Measurements from ENCODE around the gene SH3D19. TPM values are rescaled to one million over a fixed set of nuclear protein-coding genes. Genes with fewer than 3 reads are reported as not detected.

Gene SH3D19
- total RNA-seq, 1 donor from 2014 or later = 32.4 TPM

DNA sequence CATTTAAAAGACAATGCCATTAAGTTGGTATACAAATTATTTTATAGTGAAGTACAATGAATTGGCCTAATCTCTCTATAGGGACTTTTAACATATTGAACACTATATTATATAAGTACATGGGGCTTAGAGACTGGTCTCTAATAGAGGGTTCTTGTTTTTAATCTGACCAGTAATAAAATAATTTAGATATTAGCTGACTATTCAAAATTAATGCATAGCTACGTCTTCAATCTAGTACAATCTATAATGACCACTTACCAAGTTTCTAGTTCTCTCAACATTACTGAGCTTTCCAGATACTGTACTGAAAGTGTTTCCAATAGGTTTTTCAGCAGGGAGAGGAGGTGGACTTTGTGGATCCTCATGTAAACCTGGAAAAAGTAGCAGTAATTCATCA, 166.4 kb downstream of the SH3D19 start:
- Mint-ChIP-seq H3K36me3 (ENCODE audit: unreplicated experiment) (peaks cover 31% of the 10 kb centered on the region), H3K27ac (ENCODE audit: unreplicated experiment) (no peak overlapping the region), H3K27me3 (ENCODE audit: unreplicated experiment) (no peaks in the 10 kb centered on the region), H3K9me3 (ENCODE audit: unreplicated experiment) (peaks cover 4% of the 10 kb centered on the region), H3K4me1 (ENCODE audit: unreplicated experiment) (peaks cover 6% of the 10 kb centered on the region), H3K4me3 (ENCODE audit: unreplicated experiment) (no peak overlapping the region)
- no peak for DNase-seq (ENCODE audit: extremely low spot score, unreplicated experiment)
- TF ChIP-seq, protein P1, sequence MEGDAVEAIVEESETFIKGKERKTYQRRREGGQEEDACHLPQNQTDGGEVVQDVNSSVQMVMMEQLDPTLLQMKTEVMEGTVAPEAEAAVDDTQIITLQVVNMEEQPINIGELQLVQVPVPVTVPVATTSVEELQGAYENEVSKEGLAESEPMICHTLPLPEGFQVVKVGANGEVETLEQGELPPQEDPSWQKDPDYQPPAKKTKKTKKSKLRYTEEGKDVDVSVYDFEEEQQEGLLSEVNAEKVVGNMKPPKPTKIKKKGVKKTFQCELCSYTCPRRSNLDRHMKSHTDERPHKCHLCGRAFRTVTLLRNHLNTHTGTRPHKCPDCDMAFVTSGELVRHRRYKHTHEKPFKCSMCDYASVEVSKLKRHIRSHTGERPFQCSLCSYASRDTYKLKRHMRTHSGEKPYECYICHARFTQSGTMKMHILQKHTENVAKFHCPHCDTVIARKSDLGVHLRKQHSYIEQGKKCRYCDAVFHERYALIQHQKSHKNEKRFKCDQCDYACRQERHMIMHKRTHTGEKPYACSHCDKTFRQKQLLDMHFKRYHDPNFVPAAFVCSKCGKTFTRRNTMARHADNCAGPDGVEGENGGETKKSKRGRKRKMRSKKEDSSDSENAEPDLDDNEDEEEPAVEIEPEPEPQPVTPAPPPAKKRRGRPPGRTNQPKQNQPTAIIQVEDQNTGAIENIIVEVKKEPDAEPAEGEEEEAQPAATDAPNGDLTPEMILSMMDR (IDR thresholded peaks at IDR 0.05) = no peak

DNA sequence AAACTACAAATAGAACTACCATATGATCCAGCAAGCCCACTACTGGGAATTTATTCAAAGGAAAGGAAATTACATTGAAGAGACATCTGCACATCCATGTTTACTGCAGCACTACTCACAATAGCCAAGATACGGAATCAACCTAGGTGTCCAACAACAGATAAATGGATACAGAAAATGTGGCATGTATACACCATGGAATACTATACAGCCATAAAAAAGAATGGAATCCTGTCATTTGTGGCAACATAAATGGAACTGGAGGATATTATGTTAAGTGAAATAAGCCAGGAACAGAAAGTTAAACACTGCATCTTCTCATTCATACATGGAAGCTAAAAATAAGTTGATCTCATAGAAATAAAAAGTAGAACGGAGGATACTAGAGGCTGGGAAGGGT, 167.9 kb downstream of the SH3D19 start:
- H3K4me1 Mint-ChIP-seq (ENCODE audit: unreplicated experiment) = peaks cover 4% of the 10 kb centered on the region
- H3K27ac Mint-ChIP-seq (ENCODE audit: unreplicated experiment) = no peak overlapping the region
- peaks cover 4% of the 10 kb centered on the region for H3K9me3 Mint-ChIP-seq (ENCODE audit: unreplicated experiment)
- no peak overlapping the region for H3K4me3 Mint-ChIP-seq (ENCODE audit: unreplicated experiment)
- peaks cover 30% of the 10 kb centered on the region for H3K36me3 Mint-ChIP-seq (ENCODE audit: unreplicated experiment)
- TF ChIP-seq, protein P1 (IDR thresholded peaks at IDR 0.05) = no peak
- H3K27me3 Mint-ChIP-seq (ENCODE audit: unreplicated experiment) = no peaks in the 10 kb centered on the region
- no peak for DNase-seq (ENCODE audit: extremely low spot score, unreplicated experiment)

DNA sequence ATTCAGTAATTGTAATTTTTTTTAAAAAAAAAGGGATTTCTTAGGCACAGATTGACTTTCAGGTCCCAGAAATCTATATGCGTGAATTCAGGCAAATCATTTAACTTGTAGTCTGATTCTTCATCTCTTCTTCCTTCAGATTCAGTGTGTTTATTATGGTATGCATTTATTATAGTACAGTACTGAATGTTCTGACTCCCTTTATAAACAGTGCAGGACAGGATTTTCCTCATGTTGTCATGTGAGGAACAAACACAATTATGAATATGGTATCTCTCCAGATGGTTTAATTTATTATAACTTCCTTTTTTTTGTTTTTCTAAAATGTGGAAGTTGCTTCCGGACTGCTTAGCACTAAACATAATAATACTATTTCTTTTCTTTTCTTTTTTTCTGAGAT, 171.8 kb downstream of the SH3D19 start:
- H3K27ac Mint-ChIP-seq (ENCODE audit: unreplicated experiment) = no peak overlapping the region
- H3K36me3 Mint-ChIP-seq (ENCODE audit: unreplicated experiment) = peaks cover 22% of the 10 kb centered on the region
- H3K4me3 Mint-ChIP-seq (ENCODE audit: unreplicated experiment) = no peak overlapping the region
- no peak for DNase-seq (ENCODE audit: extremely low spot score, unreplicated experiment)
- H3K27me3 Mint-ChIP-seq (ENCODE audit: unreplicated experiment) = no peaks in the 10 kb centered on the region
- TF ChIP-seq, protein P1 (IDR thresholded peaks at IDR 0.05) = no peak
- peaks cover 4% of the 10 kb centered on the region for H3K9me3 Mint-ChIP-seq (ENCODE audit: unreplicated experiment)
- peaks cover 4% of the 10 kb centered on the region for H3K4me1 Mint-ChIP-seq (ENCODE audit: unreplicated experiment)

DNA sequence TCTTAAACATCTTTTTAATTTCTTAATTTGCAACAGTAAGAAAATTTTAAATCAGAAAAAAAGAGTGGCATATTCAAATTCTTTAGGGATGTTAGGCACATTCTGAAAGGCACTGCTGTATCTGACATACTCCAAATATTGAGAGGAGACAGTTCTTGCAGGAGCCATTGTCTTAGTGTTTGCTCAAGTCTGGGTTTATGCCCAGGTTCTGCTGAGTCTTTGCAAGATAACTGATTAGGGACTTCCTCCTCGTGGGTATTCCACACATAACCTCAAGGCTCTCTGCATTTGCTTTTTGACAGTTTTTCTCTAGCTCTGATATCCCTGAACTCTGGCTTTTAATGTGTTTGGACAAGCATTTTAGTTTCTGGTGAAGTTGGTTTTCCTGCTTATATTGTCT, 173.4 kb downstream of the SH3D19 start:
- H3K27ac Mint-ChIP-seq (ENCODE audit: unreplicated experiment) = no peak overlapping the region

DNA sequence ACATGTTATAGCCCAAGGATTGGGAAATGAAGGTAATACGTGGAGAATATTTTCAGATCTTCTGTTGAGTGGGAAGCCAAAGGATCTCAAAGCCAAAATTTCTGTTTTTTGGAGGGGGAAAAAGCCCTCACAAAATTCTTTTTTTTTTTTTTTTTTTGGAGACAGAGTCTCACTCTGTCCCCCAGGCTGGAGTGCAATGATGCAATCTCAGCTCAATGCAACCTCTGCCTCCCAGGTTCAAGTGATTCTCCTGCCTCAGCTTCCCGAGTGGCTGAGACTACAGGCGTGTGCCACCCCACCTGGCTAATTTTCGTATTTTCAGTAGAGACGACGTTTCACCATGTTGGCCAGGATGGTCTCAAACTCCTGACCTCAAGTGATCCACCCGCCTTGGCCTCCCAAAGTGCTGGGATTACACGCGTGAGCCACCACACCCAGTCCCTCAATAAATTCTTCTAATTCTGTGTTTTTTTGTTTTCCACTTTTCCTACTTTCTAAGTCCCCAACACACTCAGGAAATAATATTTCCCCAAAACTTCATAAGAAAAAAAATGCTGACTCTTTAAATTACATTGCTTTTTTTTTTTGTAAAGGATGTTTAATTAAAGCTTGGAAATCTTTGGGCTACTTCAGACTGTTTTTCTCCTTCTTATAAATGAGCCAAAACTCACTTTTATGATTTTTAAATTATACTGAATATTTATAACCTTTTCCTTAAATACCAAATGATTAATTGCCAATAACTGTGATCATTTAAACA, 174.4 kb downstream of the SH3D19 start:
- no peak for DNase-seq (ENCODE audit: extremely low spot score, unreplicated experiment)
- no peak overlapping the region for H3K4me3 Mint-ChIP-seq (ENCODE audit: unreplicated experiment)
- H3K27me3 Mint-ChIP-seq (ENCODE audit: unreplicated experiment) = no peaks in the 10 kb centered on the region
- H3K36me3 Mint-ChIP-seq (ENCODE audit: unreplicated experiment) = peaks cover 19% of the 10 kb centered on the region
- TF ChIP-seq, protein P1 (IDR thresholded peaks at IDR 0.05) = no peak
- no peak overlapping the region for H3K27ac Mint-ChIP-seq (ENCODE audit: unreplicated experiment)
- H3K9me3 Mint-ChIP-seq (ENCODE audit: unreplicated experiment) = no peaks in the 10 kb centered on the region
- H3K4me1 Mint-ChIP-seq (ENCODE audit: unreplicated experiment) = peaks cover 4% of the 10 kb centered on the region

More for the DNA sequence above, 173.4 kb downstream of the SH3D19 start:
- no peak for DNase-seq (ENCODE audit: extremely low spot score, unreplicated experiment)
- Mint-ChIP-seq H3K4me3 (ENCODE audit: unreplicated experiment) (no peak overlapping the region), H3K36me3 (ENCODE audit: unreplicated experiment) (peaks cover 23% of the 10 kb centered on the region), H3K4me1 (ENCODE audit: unreplicated experiment) (peaks cover 4% of the 10 kb centered on the region), H3K27me3 (ENCODE audit: unreplicated experiment) (no peaks in the 10 kb centered on the region), H3K9me3 (ENCODE audit: unreplicated experiment) (no peaks in the 10 kb centered on the region)
- TF ChIP-seq, protein P1 (IDR thresholded peaks at IDR 0.05) = no peak
